ENCODE data around the gene GP1BB.

The GP1BB gene

DNA sequence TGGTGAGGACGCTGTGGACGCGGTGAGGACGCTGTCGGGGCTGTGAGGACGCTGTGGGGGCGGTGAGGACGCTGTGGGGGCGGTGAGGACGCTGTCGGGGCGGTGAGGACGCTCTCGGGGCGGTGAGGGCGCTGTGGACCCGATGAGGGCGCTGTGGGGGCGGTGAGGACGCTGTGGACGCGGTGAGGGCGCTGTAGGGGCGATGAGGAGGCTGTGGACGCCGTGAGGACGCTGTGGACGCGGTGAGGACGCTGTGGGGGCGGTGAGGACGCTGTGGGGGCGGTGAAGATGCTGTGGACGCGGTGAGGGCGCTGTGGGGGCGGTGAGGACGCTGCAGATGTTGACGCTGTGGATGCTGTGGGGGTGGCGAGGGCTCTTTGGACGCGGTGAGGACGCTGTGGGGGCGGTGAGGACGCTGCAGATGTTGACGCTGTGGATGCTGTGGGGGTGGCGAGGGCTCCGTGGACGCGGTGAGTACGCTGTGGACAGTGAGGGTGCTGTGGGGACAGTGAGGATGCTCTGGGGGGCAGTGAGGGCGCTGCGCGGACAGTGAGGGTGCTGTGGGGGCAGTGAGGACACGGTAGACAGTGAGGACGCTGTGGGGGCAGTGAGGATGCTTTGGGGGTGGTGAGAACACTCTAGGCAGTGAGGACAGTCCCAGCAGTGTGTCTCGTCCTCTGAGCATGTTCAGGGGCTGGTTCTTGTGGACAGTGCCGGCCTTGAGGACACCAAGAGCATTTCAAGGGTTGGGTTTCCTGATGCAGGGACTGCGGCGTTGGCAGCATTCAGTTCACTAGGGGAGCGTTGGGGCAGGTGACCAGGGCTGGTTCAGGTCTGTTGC lies 4.2 kb downstream of the GP1BB start:
- DNase-seq (ENCODE audit: low spot score) = no peak

- DNase-seq (ENCODE audit: low spot score) = no peak
These were observed 4.9 kb downstream of the GP1BB start for GRCh38 chr22:19728271-19728670.

GRCh38 chr22:19728836-19729235 lies 5.5 kb downstream of the GP1BB start:
- no peak for DNase-seq (ENCODE audit: low spot score)

- no peak for DNase-seq (ENCODE audit: low spot score)
These were observed 6.2 kb downstream of the GP1BB start for GRCh38 chr22:19729507-19729906.

DNA sequence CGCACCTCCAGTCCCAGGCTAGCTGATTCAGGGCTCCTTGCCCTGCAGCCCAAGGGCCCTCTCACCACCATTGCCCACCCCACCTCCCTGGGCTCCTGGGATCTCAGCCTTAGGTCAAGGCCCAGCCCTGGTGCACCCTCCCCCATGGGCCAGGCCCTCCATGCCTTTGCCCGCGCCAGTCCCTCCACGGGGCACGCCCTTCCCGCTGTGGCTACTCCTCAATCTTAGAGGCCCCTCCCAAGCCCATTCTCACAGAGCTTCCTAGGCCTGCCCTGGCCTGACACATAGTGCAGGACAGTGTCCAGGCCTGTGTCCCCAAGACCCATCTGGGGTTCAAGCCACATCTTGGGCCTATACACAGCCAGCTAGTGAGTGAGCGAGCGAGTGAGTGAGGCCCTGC lies 6.9 kb downstream of the GP1BB start:
- DNase-seq (ENCODE audit: low spot score) = no peak

- peak; percentile 72 for DNase-seq (ENCODE audit: low spot score)
These were observed 7.5 kb downstream of the GP1BB start for GRCh38 chr22:19730655-19731360.

- DNase-seq (ENCODE audit: low spot score) = no peak
These were observed 8.2 kb downstream of the GP1BB start for GRCh38 chr22:19731361-19732135.

- DNase-seq (ENCODE audit: low spot score) = no peak
These were observed 9.2 kb downstream of the GP1BB start for GRCh38 chr22:19732403-19733113.

- DNase-seq (ENCODE audit: low spot score) = no peak
These were observed 10.4 kb downstream of the GP1BB start for GRCh38 chr22:19733755-19734154.

GRCh38 chr22:19734163-19734562 lies 10.8 kb downstream of the GP1BB start:
- no peak for DNase-seq (ENCODE audit: low spot score)

- DNase-seq (ENCODE audit: low spot score) = no peak
These were observed 11.6 kb downstream of the GP1BB start for GRCh38 chr22:19734837-19735382.

DNA sequence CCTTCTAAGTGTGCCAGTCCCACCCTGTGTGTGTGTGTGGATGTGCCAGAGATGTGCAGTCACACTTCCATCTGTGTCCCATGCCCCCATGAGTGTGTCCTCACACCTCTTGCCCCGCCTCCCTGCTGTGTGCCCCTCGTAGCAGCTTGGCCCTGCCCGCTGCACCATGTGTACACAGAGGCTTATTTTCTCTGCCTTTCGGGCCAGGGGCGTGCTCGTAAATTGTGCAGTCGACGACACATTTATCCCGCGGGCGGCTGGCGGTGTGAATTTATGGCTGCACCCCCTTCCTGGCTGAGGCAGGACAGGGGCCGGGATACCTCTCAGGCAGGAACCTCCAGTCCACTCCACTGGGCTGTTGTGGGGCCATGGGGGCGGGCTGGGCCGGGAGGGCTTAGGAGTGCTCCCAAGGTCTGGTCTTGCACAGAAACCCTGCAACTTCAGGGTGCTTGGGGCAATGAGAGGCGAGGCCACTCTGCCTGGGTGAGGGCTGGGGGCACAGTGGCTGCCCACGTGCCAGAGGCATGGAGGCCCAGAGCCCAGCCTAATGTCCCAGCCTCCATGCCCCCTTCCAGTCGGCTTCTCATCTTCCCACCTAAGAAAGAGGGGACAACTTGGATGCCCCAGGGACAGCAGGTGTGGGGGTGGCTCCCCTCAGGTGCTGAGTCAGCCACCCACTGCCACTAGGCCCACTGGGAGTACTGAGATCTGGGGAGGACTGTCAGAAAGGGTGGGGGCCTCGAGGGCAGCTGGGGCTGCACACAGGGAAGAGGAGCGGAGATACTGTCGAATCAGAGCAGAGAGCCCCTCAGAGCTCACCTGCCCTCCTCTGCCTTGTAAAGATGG lies 12.5 kb downstream of the GP1BB start:
- DNase-seq (ENCODE audit: low spot score) = no peak

GRCh38 chr22:19737846-19738663 lies 14.7 kb downstream of the GP1BB start:
- DNase-seq (ENCODE audit: low spot score) = no peak

DNA sequence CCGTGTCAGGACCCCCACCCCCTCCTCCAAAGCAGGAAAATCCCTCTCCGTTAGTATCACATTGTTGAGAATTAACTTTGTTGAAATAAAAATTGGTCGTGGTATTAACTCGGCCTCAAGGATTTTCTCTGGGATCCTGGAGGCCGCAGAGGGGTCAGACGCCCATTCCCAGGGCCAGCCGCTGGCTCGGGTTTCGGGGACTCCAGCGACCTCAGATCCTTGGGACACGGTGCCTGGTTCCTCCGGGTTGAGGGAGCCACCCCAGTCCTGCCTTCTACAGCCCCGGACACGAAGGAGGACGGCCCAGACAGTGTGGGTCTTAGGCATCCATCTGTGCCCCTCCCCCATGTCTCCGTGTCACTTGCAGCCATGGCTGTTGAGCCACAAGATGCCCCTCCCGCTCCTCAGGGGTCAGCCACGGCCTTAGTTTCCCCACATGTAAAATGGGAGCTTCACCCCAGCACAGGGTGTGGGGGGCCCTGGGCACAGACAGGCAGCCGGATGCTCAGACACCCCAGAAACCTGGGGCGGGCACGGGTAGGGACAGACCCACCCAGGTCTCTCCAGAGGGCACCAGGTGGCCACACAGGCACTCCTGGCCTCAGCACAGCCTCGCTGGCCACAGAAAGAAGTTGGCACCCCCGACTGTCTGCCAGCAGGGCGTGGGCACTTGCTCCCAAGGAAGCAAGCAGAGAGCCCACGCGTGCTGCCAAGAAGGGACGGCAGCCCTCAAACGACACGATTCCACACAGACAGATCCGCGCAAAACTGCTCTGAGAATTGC lies 15.5 kb downstream of the GP1BB start:
- no peak for DNase-seq (ENCODE audit: low spot score)

DNA sequence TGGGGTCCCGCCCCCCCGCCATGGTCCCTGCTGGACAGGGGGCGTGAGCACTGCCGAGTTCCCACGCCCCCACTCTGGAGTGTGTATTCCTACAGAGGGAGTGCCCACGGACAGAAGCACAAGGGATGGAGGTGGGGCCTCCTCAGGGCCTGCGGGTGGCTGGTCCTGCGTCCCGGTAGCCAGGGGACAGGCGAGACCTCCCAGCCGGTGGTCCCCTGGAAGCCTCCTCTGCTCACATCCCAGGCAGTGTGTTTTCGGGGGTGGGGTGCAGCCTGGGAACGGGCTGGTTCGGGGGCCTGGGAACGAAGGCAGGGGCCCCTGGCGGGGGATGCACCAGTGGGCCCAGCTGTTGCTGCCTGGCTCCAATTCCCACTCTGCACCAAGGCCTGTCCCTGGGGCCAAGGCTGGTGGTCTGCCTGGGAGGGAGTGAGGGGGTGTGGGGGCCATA lies 16.1 kb downstream of the GP1BB start:
- no peak for DNase-seq (ENCODE audit: low spot score)

DNA sequence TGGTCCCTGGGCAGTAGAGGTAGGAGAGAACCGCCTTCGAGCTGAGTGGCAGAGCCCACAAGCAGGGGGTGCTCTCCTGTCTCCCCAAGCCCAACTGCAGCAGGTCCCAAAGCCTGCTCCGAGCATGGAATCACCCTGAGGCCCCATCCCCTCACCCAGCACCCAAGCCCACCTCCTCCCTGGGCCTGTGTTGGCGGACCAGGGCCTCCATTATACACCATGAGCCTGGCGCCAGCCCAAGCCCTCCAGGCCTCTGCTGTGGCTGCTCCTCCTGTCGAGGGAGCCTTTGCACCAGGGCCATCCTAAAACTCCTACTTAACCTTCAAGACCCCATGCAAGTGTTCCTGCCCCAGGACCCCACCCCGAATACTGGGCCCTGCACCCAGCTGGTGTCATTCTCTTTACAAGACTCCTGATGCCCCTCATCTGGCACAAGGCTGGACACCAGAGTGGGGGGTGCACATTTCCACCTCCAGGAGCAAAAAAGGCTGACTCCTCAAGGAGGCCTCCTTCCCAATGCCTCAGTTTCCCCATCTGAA lies 16.6 kb downstream of the GP1BB start:
- no peak for DNase-seq (ENCODE audit: low spot score)

GRCh38 chr22:19740586-19740985 lies 17.2 kb downstream of the GP1BB start:
- DNase-seq (ENCODE audit: low spot score) = no peak

- DNase-seq (ENCODE audit: low spot score) = no peak
These were observed 17.7 kb downstream of the GP1BB start for GRCh38 chr22:19741053-19741452.

Data from kidney tubule cell (primary cell).